Stimulated activated CD4-positive, alpha-beta T cell treated with anti-CD3 and anti-CD28 coated beads, TNF-alpha, amount 100 ng/mL, for 4 hours (primary cell): ENCODE results near the gene GPC1.

Source experiments
- DNase-seq, 3 experiments: peaks; one replicate each; pipeline ENCODE4 v3.0.0-alpha.2; 2020; ENCODE audit warnings: low read depth in 3 of 3

GPC1 gene

DNA sequence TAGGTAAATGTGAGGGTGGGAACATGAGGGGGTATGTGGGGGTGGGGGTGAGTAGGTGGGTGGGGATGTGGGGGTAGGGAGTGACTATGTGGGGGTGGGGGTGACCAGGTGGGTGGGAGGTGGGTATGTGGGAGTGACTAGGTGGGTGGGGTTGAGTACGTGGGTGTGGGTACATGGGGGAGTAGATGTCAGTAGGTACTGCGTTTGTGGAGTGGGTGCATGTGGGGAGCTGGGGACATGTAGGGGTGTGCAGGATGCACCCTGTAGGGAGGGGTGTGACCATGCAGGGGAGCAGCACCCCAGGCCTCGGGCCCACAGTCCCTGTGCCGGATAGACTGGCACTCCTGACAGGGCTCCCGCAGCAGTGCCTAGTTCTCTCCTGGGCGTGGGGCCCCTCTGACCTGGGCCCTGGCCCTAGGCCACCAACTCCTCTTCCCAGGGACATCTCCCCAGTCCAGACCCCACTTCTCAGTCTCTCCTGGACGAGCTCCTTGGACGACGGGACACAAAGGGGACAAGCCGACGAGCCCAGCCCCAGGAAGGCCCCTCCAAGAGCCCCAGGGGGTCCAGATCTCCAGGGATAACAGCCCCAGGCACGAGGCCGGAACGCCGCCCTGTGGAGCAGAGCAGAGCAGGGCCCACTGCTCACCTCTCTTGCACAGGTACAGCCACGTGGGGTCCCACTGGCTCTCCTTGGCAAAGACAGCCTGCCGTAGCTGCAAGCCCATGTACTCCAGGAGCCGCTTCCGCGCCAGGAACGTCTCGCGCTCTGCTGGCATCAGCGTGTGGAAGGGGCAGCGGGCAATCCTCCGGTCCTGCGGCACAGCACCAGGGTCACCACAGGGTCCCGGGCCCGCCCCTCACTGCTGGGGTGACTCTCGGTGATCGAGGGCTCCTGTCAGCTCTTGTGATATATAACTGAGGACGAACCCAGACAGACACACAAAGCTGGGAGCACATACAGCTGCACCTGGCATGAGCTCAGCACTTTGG is 64.1 kb downstream of the GPC1 start:
- no peak for DNase-seq

DNA sequence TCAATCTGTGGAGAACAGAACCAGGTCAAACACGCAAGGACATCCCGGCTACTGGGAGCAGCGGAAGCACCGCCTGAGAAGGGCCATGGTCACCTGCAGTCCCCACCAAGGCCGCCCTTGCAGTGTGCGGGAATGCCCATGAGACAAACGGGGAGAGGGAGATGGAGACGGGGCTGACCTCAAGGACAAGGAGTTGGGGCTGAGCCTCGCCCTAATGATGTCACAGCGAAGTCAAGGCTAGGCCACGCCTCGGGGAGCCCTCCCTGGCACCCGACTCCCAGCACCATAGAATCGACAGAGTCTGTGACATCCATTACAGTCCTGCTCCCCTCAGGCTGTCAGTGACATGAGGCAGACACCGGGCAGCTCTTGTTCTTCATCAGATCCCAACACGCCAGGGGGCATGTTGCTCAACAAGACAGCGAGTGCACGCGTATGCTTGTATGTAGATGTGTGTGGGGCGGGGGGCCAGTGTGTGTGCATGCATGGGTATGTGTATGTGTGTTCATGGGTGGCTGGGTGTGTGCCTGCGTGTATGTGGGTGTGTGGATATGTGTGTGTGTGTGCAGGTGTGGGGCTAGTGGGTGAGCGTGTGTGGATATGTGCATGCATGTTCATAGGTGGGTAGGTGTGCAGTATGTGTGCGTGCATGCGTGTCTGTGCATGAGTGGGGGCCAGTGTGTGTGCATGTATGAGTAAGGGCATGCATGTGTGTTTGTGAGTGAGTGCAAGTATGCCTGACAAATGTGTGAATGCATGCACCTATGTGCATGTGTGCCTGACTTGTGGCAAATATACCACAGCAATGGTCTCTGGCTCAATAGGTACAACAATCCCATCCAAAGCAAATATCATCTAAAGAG is 65.3 kb downstream of the GPC1 start:
- no peak for DNase-seq

DNA sequence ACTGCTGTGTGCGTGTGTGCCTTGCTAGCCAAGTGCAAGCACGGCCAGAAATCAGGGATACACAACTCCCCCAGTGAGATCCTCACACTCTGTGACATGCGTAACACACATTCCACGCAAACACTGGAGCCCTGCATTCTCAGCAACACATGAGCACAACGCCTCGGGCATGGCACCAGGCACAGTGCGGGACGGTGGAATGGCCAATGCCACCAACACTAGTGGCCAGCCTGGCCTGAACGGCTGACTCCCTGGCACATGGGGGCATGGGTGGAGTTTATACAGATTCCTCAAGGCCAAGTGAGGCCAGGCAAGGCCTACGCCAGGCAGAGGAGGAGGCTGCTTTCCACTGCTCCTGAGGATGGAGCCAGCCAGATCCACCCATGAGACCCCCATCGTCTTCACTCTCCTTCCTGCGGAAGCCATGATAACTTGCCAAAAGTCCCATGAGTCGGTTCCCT is 66.1 kb downstream of the GPC1 start:
- no peak for DNase-seq

DNA sequence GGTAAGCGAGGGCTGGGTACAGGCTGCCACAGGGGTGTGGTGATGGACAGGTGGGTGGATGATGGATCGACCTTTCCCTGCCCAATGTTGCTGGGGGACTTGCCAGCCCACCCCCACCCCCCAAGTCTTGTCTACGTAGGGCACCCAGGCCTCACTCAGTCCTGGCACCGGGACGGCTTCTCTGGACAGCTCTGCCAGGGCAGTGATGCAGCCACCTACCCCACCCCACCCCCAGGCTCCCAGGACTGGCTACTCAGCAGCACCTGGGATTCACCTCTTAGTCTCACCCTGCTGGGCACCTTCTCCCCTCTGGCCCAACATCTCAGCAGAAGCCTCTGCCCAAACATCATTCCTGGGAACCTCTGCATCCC is 66.6 kb downstream of the GPC1 start:
- DNase-seq, result no peak

DNA sequence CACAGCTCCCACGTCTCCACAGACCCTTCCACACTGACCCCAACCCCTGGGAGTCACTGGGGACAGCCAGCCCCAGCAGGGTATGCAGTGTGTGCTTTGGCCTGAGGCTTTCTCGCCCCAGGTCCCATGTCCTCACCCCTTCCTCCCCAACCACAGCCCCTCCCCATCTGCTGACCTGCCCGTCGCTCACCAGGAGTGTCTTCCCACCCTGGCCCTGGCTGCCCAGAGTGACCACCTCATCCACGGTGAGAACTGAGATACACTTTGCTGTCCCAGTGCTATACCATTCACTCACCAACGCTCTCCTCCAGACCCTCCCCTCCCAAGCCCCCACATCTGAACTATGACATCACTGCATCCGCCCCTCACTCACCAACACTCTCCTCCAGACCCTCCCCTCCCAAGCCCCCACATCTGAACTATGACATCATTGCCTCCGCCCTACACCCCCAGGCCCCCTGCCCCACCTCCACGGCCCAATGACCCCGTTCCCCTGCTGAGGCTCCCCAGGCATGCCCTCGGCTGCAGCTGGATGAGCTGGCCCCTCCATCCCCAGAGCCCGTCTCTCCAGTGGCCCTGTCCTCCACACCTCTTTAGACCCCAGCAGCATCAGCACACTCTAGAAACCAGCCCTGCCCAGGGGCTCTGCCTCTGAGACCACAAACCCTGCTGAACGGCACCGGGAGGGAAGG is 67.1 kb downstream of the GPC1 start:
- DNase-seq, result no peak

DNA sequence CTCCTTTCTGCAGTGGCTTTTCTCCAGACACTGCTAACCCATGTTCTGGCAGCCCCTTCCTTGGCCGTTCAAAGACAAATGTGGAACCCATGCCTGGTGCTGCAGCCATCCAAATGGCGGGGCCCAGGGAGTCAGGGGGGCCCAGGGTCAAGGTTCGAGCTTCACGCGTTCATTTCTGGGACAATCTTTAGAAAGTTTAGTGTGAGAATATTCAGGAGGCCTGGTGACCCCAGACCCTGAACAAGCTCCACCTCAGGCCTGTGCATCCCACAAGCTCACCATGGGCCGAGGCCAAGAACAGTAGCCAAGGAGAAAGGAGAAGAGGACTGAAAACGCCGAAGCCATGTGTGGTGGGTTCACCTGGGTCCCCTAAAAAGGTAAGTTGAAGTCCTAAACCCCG is 67.9 kb downstream of the GPC1 start:
- no peak for DNase-seq

DNA sequence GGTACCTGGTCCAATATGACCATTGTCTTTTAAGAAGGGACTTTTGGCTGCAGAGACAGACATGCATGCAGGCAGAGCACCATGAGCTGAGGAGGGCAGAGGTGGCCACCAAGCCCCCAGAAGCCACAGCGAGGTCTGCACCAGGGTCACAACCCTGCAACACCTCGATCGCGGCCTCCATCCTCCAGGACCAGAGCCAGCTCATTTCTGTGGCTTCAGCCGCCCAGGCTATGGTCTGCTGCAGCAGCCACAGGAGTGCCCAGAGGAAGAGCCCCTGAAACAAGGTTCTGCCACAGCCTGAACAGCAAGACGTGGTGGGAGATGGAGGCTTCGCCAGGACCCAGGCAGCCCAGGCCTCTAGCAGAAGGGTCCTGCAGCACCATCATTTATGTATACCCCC is 68.4 kb downstream of the GPC1 start:
- no peak for DNase-seq

DNA sequence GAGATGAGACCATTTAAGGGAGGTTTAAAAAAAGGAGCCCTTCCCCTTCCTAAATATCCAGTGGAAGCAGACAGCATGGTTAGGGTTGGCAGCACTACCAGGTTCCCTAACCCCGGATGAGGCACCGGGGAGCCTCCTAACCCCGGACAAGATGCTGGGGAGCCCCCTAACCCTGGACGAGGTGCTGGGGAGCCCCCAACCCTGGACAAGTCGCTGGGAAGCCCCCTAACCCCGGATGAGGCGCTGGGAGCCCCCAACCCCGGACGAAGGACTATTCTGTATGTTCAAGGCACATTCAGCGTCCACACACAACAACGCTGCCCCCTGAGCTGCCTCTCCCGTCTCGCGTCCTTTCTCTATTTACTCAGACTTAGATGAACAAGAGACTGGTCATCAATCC is 70.4 kb downstream of the GPC1 start:
- no peak for DNase-seq

DNA sequence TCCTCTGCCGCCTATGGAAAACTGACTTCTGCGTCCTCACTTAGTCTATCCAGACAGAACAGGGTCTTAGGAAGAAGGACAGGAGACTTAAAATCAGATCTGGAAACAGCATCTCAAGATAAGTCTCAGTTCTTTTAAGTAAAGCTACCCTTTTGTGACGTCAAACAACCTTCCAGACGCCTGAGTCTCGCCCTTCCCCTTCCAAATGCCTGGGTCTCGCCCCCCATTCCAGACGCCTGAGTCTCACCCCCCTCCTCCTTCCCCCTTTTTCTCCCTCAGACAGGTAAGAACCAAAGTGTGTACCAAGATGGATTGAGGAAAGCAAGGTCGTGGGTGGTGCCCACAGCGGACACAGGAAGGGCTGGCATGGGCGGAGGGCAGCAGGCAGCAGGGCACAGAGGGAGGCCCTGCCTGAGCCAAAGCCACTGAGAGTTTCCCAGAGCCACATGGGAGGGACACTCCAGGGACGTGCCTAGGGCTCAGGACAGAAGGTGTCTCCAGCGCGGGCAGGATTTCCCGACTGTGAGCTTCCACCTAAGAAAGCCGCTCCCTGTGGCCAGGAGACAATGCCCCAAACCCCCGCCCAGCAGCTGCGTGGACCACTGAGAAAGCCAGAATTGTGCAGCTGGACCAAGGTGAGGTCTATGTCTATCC is 71.1 kb downstream of the GPC1 start:
- no peak for DNase-seq

DNA sequence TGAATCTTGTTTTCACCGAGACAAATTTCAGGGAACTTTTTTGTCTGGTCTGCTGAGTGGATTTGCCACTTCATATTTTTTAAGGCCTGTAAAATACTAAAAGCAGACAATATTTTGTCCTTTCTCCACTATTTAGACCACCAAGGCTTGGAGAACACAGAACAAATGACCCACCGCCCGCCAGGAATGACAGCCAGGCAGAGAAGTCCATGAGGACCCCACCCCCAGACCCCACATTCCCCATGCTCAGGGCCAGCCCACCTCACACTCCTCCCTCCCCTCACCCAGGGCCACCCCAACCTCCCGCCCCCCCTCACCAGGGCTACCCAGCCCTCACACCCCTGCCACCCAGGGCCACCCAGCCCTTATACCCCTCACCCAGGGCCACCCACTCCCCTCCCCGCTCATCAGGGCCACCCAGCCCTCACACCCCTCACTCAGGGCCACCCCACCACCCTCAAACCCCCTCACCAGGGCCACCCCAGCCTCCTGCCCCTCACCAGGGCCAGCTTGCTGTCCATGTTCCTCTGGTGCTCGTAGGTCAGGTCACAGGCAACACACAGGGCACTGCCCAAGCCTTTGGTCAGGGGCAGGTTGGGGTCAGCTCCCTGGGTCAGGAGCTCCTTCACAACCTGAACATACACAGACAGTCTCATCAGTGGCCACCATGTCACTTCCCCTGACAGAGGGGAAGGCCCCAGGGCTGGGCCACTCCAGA is 71.8 kb downstream of the GPC1 start:
- DNase-seq, result no peak

DNA sequence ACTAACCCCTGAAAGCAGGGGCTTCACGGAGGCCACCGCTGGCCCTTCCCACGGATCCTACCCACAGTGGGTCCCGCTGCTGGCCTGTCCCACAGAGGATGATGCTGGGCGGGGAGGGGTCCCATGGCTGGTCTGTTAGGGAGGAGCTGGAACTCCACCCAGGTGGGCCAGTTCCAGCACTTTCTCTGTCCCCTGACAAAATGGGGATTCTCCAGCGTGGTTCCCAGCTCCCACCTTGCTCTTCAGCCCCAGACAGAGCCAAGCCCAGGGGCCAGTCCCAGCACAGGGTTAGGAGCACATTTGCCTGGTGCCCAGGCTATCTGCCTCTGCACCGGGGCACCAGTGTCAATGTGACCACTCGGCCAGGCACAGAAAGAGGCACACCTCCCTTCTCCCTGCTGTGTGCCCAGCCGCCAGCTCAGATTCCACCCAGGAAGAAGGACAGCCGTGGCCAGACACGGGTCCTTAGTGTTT is 72.4 kb downstream of the GPC1 start:
- DNase-seq, result no peak

DNA sequence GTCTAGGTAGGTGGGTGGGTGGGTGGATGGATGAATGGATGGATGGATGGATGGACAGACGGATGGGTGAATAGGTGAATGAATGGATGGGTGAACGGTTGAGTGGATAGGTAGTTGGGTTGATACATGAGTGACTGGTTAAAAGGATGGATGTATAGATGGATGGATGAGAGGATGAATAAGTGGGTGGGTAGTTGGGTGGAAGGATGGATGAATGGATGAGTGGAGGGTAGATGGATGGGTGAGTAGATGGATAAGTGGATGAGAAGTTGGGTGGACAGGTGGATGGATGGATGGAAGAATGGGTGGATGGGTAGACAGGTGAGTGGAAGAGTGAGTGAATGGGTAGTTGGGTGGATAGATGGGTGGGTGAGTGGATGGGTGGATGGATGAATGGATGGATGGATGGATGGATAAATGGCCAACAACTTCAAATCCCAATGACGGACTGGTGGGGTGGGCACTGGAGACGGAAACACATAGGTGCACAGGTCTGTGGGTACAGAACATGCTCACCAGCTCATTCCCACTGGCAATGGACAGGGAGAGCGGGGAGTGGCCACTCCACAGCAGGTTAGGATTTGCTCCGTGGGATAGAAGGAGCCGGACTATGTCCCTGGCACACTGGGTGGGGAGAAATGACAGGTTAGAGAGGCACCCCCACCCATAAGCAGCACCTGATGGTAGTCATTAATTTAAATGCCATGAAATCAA is 73.5 kb downstream of the GPC1 start:
- DNase-seq, result no peak

DNA sequence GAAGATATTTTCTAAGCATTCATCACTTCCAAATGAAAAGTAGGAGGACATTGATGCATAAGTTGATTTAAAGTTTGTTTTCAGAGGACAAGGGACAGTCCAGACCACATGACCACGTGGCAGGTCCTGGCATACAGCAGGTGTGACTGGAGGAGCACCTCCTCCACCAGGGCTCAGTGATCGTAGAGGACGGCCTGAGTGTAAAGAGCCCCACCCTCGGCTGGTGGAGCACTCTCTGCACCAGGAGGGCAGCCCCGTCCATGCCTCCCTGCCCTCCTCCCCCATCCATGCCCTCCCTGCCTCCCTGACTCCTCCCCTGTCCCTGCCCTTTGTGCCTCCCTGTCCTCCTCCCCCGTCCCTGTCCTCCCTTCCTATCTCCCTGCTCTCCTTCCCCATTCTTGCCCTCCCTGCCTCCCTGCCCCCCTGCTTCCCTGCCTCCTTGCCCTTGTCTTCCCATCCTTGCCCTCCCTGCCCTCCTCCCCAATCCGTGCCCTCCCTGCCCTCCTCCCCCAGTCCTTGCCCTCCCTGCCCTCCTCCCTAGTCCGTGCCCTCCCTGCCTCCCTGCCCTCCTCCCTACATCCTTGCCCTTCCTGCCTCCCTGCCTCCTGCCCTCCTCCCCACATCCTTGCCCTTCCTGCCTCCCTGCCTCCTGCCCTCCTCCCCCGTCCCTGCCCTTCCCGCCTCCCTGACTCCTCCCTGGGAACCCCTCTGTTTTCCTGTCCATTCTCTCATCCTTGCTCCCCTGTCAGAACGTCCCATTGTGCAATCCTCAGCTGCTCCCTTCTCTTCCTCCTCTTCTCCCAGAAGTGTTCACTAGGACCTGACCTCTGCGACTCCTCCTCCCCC is 74.4 kb downstream of the GPC1 start:
- no peak for DNase-seq

DNA sequence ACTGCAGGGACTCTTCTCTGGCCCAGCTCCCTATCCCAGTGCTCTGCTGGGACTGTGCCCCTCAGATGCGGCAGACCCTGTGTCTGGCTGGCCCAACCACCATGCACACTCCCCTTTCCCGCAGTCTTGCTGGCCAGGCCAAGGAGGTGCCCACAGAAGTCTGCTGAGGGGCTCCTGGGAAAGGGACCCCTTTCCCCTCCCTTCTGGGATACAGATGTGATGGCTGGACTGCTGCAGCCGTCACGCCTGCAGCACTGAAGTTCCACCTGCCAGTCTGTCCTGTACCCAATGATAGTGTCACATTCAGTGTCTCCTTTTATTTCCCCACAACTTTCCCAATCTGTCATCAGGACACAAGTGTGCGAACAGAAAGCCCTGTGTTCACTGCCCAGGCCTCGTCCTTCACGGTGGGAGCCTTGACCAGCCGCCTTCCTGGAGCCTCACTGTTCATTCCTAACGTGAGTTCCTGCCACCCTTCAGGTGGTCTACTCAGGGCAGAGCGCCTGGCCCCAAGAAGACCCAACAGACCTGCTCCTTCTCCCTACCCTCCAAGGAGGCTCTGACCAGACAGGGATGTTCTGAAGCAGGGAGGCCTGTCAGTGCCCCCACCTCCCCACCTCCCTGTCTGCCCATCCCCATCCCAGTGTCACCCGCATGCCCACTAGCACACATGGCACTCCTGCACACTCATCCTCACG is 75.2 kb downstream of the GPC1 start:
- DNase-seq, result no peak

DNA sequence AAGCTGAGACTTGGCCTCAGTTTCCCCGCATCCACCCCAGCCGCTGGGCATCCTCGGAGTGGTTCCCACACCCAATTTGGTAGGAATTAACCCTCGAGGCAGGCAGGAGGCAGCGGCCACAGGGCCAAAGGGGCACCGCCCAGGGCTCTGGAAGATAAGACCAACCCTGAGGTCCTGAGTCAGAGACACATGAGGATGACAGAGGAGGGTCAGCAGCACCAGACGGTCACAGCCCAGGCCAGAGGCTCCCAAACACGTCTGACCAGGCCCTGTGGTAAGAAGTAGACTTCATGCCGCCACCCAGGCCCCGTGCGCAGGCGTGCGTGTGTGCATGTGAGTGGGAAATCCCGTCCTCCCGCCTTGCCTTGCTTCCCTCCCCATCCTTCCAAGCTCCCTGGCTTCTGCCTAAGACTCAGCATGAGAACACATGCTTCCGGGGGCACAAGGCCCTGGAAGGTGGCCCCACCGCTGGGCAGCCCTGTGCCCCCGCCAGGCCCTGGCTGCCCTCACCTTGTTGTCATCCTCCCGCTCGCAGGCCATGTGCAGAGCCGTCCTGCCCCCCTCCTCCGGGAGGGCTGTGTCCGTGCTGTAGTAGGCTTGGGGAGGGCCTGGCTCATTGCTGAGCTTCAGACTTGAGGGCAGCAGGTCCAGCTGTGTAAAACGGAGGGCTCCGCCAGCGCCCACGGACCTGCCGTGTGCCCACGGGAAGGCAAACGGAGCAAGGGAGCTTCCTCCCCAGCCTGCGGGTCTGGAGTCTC is 76.1 kb downstream of the GPC1 start:
- no peak for DNase-seq

DNA sequence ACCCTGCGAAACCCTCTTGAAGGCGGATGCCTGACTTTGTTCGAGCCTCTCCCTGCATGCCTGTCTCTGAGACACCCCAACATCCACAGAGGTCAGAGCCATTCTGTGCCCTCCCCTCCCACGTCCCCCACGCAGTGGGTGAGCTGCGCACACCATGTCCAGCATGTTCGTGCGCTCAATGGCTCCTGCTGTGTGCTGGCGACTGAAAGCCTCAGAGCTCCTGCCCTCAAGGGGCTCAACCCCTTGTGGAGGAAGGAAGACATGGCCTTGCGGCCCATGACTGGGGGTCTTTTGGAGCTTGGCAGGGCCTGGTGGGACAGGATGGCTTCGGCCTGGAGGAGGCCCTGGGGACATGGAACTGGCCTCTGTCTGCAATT is 76.6 kb downstream of the GPC1 start:
- DNase-seq, result no peak

DNA sequence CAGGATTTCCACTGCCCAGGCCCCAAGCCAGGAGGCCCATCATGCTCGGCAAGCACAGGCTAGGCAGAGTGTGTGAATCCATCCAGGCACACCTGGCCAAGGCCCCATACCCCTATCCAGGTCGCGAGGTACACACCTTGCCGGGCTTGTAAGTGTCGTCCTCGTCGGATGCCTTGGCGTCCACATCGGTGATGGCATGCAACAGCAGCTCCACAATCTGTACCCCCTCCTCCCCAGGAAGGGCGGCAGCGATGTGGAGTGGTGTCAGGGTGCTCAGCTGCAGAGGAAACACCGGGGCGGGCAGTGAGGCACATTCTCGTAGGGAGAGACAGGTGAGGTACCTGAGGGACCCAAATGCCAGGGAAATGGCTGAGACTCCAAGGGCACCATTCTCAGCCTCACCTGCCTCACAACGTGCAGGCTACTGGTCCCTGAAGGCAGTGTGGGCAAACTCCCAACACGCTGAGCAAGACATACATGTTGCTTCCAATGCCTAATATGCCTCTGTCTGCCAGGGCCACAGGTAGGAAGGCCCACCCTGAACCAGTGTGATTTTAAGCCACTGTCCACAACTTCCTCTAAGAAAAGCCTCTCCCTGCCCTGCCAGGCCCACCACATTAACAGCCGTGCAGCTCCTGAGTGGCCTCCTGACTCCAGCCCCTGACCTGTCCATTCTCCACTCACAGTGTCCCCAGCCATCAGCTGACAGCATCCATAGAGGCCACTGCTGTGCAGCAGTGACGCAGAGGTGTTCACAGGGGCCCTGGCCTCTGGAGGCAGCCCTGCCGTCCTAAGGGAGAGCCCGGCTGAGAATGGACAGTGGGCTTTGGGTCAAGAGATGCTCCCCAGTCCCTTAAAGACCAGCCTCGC is 77.4 kb downstream of the GPC1 start:
- no peak for DNase-seq
